ENCODE results near the gene GDI1.
A peak's percentile ranks its signal among the peaks of the same experiment; 100 is the strongest.

GDI1 gene

GRCh38 chrX:154439841-154440240, 2.9 kb downstream of the GDI1 start:
- no peak overlapping the region for H3K4me3 ChIP-seq (ENCODE audit: low read length)
- no peak for TF ChIP-seq CTCF (IDR thresholded peaks at IDR 0.05; ENCODE audit: insufficient read depth, low read depth, low read length, missing control alignments)
- no peak for DNase-seq (ENCODE audit: low read depth)

GRCh38 chrX:154440623-154441357, 3.8 kb downstream of the GDI1 start:
- no peak for TF ChIP-seq CTCF (IDR thresholded peaks at IDR 0.05; ENCODE audit: insufficient read depth, low read depth, low read length, missing control alignments)
- no peak for DNase-seq (ENCODE audit: low read depth)
- H3K4me3 ChIP-seq (ENCODE audit: low read length), result no peak overlapping the region

GRCh38 chrX:154441564-154441963, 4.6 kb downstream of the GDI1 start:
- H3K4me3 ChIP-seq (ENCODE audit: low read length), result no peak overlapping the region
- no peak for DNase-seq (ENCODE audit: low read depth)
- TF ChIP-seq CTCF (IDR thresholded peaks at IDR 0.05; ENCODE audit: insufficient read depth, low read depth, low read length, missing control alignments), result no peak

- H3K4me3 ChIP-seq (ENCODE audit: low read length), result no peak overlapping the region
- TF ChIP-seq CTCF (IDR thresholded peaks at IDR 0.05; ENCODE audit: insufficient read depth, low read depth, low read length, missing control alignments), result no peak
- DNase-seq (ENCODE audit: low read depth), result peak; percentile 80
Observed at GRCh38 chrX:154441984-154442707, 5.2 kb downstream of the GDI1 start.

- TF ChIP-seq CTCF (IDR thresholded peaks at IDR 0.05; ENCODE audit: insufficient read depth, low read depth, low read length, missing control alignments), result no peak
- DNase-seq (ENCODE audit: low read depth), result no peak
- H3K4me3 ChIP-seq (ENCODE audit: low read length), result peak overlapping the region; percentile 11
Observed at GRCh38 chrX:154443479-154443910, 6.5 kb downstream of the GDI1 start.

GRCh38 chrX:154443992-154444754, 7.2 kb downstream of the GDI1 start, which contains the start of gene FAM50A:
Gene FAM50A (plus strand): TSS chrX:154444141. CDS start chrX:154444236, 95 bp downstream.
- peak within 1 kb of the TSS; percentile 51 for H3K4me3 ChIP-seq (ENCODE audit: low read length)
- TF ChIP-seq CTCF (IDR thresholded peaks at IDR 0.05; ENCODE audit: insufficient read depth, low read depth, low read length, missing control alignments), result no peak
- peak; percentile 40 for DNase-seq (ENCODE audit: low read depth)
